Endothelial cell of umbilical vein (primary cell): ENCODE measurements around the gene AAR2. TPM values are rescaled to one million over a fixed set of nuclear protein-coding genes. Genes with fewer than 3 reads are reported as not detected.

Experiments
- BruUV-seq: library from RNA; stranded (reverse); fragments of 400-500 nt; replicated peaks from 2 replicates; lab custom pipeline; 2021; lab: Mats Ljungman, UMichigan
- CTCF ChIA-PET: fragments of 300-600, 350-600 bp; sonication (Branson Sonifier 250); formaldehyde crosslinking; loops from one replicate; lab custom pipeline; 2021; ENCODE audit warnings: antibody characterized with exemption, inconsistent platforms; lab: Charles Lee
- POLR2A ChIA-PET: fragments of 300-600, 350-600 bp; sonication (Branson Sonifier 250); formaldehyde crosslinking; loops from one replicate; lab custom pipeline; 2021; ENCODE audit warnings: antibody characterized with exemption, inconsistent platforms; lab: Charles Lee
- DNase-seq: peaks from one replicate; pipeline ENCODE4 v3.0.0-alpha.2; 2011; ENCODE audit warnings: low read depth, low spot score
- FAIRE-seq: peaks from 2 replicates; lab custom pipeline; 2011; peaks lifted over from hg19 to GRCh38; lab: Jason Lieb, UNC
- H2AFZ ChIP-seq: 2 replicates; pipeline ENCODE4 v1.6.0; 2012; ENCODE audit warnings: low read depth, low read length, control low read depth, inconsistent platforms
- H3K27ac ChIP-seq: 2 replicates; pipeline ENCODE4 v1.5.1; 2011; ENCODE audit warnings: low read depth, mild to moderate bottlenecking, control low read depth, low read length, moderate library complexity; ENCODE audit not compliant: insufficient read depth
- H3K27me3 ChIP-seq, 2 experiments: 2 replicates each; pipeline versions ENCODE4 v1.6.0 to v1.6.1; 2011; ENCODE audit warnings: low read length in 2 of 2, mixed read lengths in 1 of 2; ENCODE audit not compliant: control insufficient read depth in 2 of 2, insufficient read depth in 2 of 2
- H3K36me3 ChIP-seq, 2 experiments: 2 replicates in 1 of 2; 3 replicates in 1 of 2; pipeline ENCODE4 v1.5.1; 2011; ENCODE audit warnings: low read length in 2 of 2, mild to moderate bottlenecking in 1 of 2, moderate library complexity in 1 of 2; ENCODE audit not compliant: control insufficient read depth in 2 of 2, insufficient read depth in 2 of 2; ENCODE audit errors: extremely low read depth in 1 of 2
- H3K4me1 ChIP-seq: 3 replicates; pipeline ENCODE4 v1.5.1; 2011; ENCODE audit warnings: mild to moderate bottlenecking, low read length; ENCODE audit not compliant: control insufficient read depth, insufficient read depth; ENCODE audit errors: extremely low read depth
- H3K4me2 ChIP-seq: 2 replicates; pipeline ENCODE4 v1.6.1; 2011; ENCODE audit warnings: low read length, control low read depth, mixed read lengths; ENCODE audit not compliant: insufficient read depth
- H3K4me3 ChIP-seq, 3 experiments: fragments of 200-600 bp in 1 of 3; sonication (generic), shearing (Covaris generic) in 1 of 3; replicated peaks in 1 of 3; 2 replicates each; pipeline ENCODE4 v1.5.1; 2011 to 2016; ENCODE audit warnings: control low read depth in 3 of 3, low read length in 3 of 3, mild to moderate bottlenecking in 2 of 3, inconsistent platforms in 1 of 3, low read depth in 1 of 3, moderate library complexity in 1 of 3; ENCODE audit not compliant: insufficient read depth in 1 of 3
- H3K79me2 ChIP-seq: 2 replicates; pipeline ENCODE4 v1.6.0; 2012; ENCODE audit warnings: low read length, inconsistent platforms; ENCODE audit not compliant: control insufficient read depth, insufficient read depth
- H3K9ac ChIP-seq: replicated peaks from 2 replicates; pipeline ENCODE3; 2011; ENCODE audit warnings: low read length, control low read depth; ENCODE audit not compliant: insufficient read depth; ENCODE audit errors: extremely low read depth
- H3K9me1 ChIP-seq: replicated peaks from 3 replicates; pipeline ENCODE4 v1.6.0; 2011; ENCODE audit warnings: mild to moderate bottlenecking, low read length; ENCODE audit not compliant: control insufficient read depth, insufficient read depth; ENCODE audit errors: extremely low read depth
- H3K9me3 ChIP-seq: replicated peaks from 2 replicates; pipeline ENCODE4 v1.5.1; 2012; ENCODE audit warnings: low read length, inconsistent platforms; ENCODE audit not compliant: control insufficient read depth, insufficient read depth
- H4K20me1 ChIP-seq: replicated peaks from 2 replicates; pipeline ENCODE3; 2011; ENCODE audit warnings: mild to moderate bottlenecking, low read length; ENCODE audit not compliant: control insufficient read depth, insufficient read depth; ENCODE audit errors: extremely low read depth
- EZH2 ChIP-seq: IDR thresholded peaks from 2 replicates; pipeline ENCODE4 v1.6.1; 2012; ENCODE audit warnings: borderline replicate concordance, low read depth, mild to moderate bottlenecking, moderate library complexity, low read length, inconsistent platforms; ENCODE audit not compliant: severe bottlenecking
- FOS ChIP-seq: IDR thresholded peaks from 2 replicates; pipeline ENCODE4 v1.6.1; 2011; ENCODE audit warnings: mild to moderate bottlenecking, low read length, moderate library complexity, borderline replicate concordance; ENCODE audit not compliant: insufficient read depth
- GATA2 ChIP-seq: IDR thresholded peaks from 2 replicates; pipeline ENCODE4 v1.7.0; 2011; ENCODE audit warnings: low read depth, mild to moderate bottlenecking, moderate library complexity, mixed read lengths, low read length; ENCODE audit not compliant: insufficient read length, insufficient read depth
- JUN ChIP-seq: IDR thresholded peaks from 2 replicates; pipeline ENCODE4 v1.6.1; 2011; ENCODE audit warnings: borderline replicate concordance, low read depth; ENCODE audit not compliant: insufficient read length, insufficient read depth
- MAX ChIP-seq: IDR thresholded peaks from 2 replicates; pipeline ENCODE4 v1.6.1; 2011; ENCODE audit not compliant: insufficient read depth, insufficient read length
- MYC ChIP-seq: IDR thresholded peaks from one replicate; pipeline ENCODE4 v1.6.1; 2011; ENCODE audit warnings: mild to moderate bottlenecking, low read depth, low read length
- POLR2A ChIP-seq: IDR thresholded peaks from 2 replicates; pipeline ENCODE4 v1.6.1; 2012; ENCODE audit warnings: low read depth, mild to moderate bottlenecking, control low read depth, low read length
- POLR2AphosphoS5 ChIP-seq: IDR thresholded peaks from 2 replicates; pipeline ENCODE4 v1.6.1; 2012; ENCODE audit warnings: low read depth, mild to moderate bottlenecking, control low read depth, low read length, moderate library complexity; ENCODE audit not compliant: insufficient read depth
- dilution Hi-C: fragments of 300-500 bp; cut with MboI; formaldehyde crosslinking; loops from one replicate; pipeline ENCODE4 v1.15.0; 2019; ENCODE audit warnings: low sequenced_read_pairs; ENCODE audit not compliant: extremely low pct_ligation_motif_present
- intact Hi-C: fragments of 100-400 bp; cut with micrococcal nuclease; formaldehyde crosslinking; loops from one replicate; pipeline ENCODE4 v1.10.0; 2022
- polyA plus RNA-seq, 4 experiments: library from polyadenylated mRNA; depleted of rRNA in 3 of 4; stranded (reverse) in 3 of 4; unstranded in 1 of 4; fragments of >200 nt; gene quantifications; 2 replicates each; pipeline versions ENCODE4 v1.2.1 to v1.2.3, GENCODE V29; 2011 to 2012; ENCODE audit warnings: missing spikeins in 1 of 4
- total RNA-seq: library from RNA; stranded (reverse); gene quantifications from 2 replicates; pipeline ENCODE4 v1.2.3, GENCODE V29; 2021
- TF ChIP-seq, protein P1 (sequence below), 2 donors: IDR thresholded peaks; 1 replicate in 1 of 2; 2 replicates in 1 of 2; pipeline ENCODE4 v1.5.1; 2011; ENCODE audit warnings: low read length in 2 of 2, mild to moderate bottlenecking in 2 of 2, moderate library complexity in 2 of 2, control low read depth in 1 of 2, inconsistent platforms in 1 of 2, low read depth in 1 of 2; ENCODE audit not compliant: insufficient read depth in 1 of 2; ENCODE audit errors: extremely low read depth in 1 of 2

The AAR2 gene
- total and polyA plus RNA-seq, 2 donors (not counting 3 experiments of a cell fraction or from before 2014, with no cell fraction given) = 21.9 to 29.4 TPM

GRCh38 chr20:36279362-36279761 lies 43.1 kb downstream of the AAR2 start:
- H3K9me3 ChIP-seq = no peaks in the 10 kb centered on the region
- DNase-seq (no peak), FAIRE-seq (no peak)
- no peaks in the 10 kb centered on the region for H4K20me1 ChIP-seq
- ChIA-PET POLR2A (no interaction called here), CTCF (interaction anchor here (1.1 to 2.1 kb wide), 2 partner anchors 11 to 160 kb away, joined by 3 to 7 read pairs; no protein-coding TSS in a partner anchor)
- no peaks in the 10 kb centered on the region for H3K4me1 ChIP-seq
- no peak overlapping the region for H3K4me2 ChIP-seq
- intact Hi-C loops (loop anchor here (10.0 kb wide), 1 partner anchor 115 kb away; no protein-coding TSS in a partner anchor), dilution Hi-C loops (no loop called here)
- no TSS peak for BruUV-seq
- TF ChIP-seq JUN = no peak
- no peak for TF ChIP-seq POLR2AphosphoS5
- TF ChIP-seq MAX = no peak
- no peak for TF ChIP-seq MYC
- no peak for TF ChIP-seq GATA2
- no peak for TF ChIP-seq EZH2
- no peak for TF ChIP-seq POLR2A
- TF ChIP-seq, protein P1, sequence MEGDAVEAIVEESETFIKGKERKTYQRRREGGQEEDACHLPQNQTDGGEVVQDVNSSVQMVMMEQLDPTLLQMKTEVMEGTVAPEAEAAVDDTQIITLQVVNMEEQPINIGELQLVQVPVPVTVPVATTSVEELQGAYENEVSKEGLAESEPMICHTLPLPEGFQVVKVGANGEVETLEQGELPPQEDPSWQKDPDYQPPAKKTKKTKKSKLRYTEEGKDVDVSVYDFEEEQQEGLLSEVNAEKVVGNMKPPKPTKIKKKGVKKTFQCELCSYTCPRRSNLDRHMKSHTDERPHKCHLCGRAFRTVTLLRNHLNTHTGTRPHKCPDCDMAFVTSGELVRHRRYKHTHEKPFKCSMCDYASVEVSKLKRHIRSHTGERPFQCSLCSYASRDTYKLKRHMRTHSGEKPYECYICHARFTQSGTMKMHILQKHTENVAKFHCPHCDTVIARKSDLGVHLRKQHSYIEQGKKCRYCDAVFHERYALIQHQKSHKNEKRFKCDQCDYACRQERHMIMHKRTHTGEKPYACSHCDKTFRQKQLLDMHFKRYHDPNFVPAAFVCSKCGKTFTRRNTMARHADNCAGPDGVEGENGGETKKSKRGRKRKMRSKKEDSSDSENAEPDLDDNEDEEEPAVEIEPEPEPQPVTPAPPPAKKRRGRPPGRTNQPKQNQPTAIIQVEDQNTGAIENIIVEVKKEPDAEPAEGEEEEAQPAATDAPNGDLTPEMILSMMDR (IDR thresholded peaks at IDR 0.05; ENCODE audit: extremely low read depth in 1 of 2, insufficient read depth in 1 of 2, low read depth in 1 of 2, low read length in 2 of 2) = no peak
- no peak for TF ChIP-seq FOS
- H3K27ac ChIP-seq = no peak overlapping the region
- no peaks in the 10 kb centered on the region for H3K79me2 ChIP-seq
- H2AFZ ChIP-seq = no peak overlapping the region
- H3K4me3 ChIP-seq = no peak overlapping the region
- no peaks in the 10 kb centered on the region for H3K36me3 ChIP-seq
- H3K9me1 ChIP-seq = no peaks in the 10 kb centered on the region
- peaks cover 0 to 2% of the 10 kb centered on the region in 2 experiments for H3K27me3 ChIP-seq
- H3K9ac ChIP-seq = no peak overlapping the region
